Loucy (cell line): ENCODE data around the gene RHOT1.

Source experiments
- EZH2phosphoT487 ChIP-seq: fragments of 200-600 bp; IDR thresholded peaks from 2 replicates; pipeline ENCODE4 v1.6.1; 2018; ENCODE audit warnings: antibody characterized with exemption, mild to moderate bottlenecking, moderate library complexity, borderline replicate concordance
- TF ChIP-seq, protein P1 (sequence below): fragments of 200-600 bp; sonication (generic); conservative IDR thresholded peaks from 2 replicates; pipeline ENCODE4 v1.5.1; 2014; ENCODE audit warnings: mild to moderate bottlenecking, antibody characterized with exemption, low read length

DNA sequence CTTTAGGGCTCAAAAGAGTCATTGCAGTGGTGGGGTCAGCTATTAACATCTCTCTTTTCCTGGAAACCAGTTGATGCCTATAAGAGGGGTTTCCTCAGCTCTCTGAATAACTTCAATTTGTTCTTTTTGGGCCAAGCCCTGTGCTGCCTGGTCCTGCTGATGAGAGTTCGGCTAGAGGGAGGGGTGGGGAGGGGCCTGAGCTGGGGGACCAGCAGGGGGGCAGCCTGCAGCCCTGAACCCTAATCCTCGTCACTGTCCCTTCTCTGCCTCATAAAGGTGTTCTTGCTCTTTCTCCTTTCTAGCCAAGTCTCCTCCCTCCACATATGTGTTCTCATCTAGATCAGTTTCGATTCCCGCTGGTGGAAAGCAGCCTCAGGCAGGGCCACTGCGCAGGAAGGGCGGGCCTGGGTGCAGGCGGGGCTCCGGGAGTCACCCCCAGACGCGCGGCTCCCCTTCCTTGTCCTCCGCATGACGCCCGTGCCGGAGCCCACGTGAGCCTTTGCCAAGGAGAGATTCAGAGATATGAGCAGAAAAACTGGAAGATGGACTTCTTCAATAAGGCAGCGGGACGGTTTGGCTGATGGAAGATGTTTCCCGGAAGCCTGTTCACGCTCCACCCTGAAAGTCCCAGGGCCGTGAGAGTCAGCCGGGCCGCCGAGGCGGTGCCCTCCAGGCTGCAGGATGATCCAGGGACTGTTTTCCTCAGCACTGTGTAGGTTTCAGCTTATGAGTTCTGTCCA, 15.0 kb upstream of the RHOT1 start:
- TF ChIP-seq, protein P1, sequence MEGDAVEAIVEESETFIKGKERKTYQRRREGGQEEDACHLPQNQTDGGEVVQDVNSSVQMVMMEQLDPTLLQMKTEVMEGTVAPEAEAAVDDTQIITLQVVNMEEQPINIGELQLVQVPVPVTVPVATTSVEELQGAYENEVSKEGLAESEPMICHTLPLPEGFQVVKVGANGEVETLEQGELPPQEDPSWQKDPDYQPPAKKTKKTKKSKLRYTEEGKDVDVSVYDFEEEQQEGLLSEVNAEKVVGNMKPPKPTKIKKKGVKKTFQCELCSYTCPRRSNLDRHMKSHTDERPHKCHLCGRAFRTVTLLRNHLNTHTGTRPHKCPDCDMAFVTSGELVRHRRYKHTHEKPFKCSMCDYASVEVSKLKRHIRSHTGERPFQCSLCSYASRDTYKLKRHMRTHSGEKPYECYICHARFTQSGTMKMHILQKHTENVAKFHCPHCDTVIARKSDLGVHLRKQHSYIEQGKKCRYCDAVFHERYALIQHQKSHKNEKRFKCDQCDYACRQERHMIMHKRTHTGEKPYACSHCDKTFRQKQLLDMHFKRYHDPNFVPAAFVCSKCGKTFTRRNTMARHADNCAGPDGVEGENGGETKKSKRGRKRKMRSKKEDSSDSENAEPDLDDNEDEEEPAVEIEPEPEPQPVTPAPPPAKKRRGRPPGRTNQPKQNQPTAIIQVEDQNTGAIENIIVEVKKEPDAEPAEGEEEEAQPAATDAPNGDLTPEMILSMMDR = no peak
- no peak for TF ChIP-seq EZH2phosphoT487
